ENCODE data around the gene BRMS1.

- TF ChIP-seq POLR2AphosphoS5 (IDR thresholded peaks at IDR 0.05; ENCODE audit: low read depth, low read length) (no peak), CTCF (IDR thresholded peaks at IDR 0.05) (no peak), REST (IDR thresholded peaks at IDR 0.05; ENCODE audit: insufficient read depth in 1 of 2, low read depth in 2 of 2, low read length in 1 of 2) (no peak), SIN3A (IDR thresholded peaks at IDR 0.05; ENCODE audit: borderline replicate concordance, insufficient read depth, low read depth, low read length) (no peak)
Observed at GRCh38 chr11:66391322-66391721, 46.4 kb upstream of the BRMS1 start.
